Measurements from ENCODE around the gene HCST. TPM values are rescaled to one million over a fixed set of nuclear protein-coding genes. Genes with fewer than 3 reads are reported as not detected.
A peak's percentile ranks its signal among the peaks of the same experiment; 100 is the strongest.

Gene HCST
- total and polyA plus RNA-seq, 2 of the 13 experiments (the other 11 are each of a cell fraction or from before 2014, with no cell fraction given): 0.24 to 1.2 TPM

DNA sequence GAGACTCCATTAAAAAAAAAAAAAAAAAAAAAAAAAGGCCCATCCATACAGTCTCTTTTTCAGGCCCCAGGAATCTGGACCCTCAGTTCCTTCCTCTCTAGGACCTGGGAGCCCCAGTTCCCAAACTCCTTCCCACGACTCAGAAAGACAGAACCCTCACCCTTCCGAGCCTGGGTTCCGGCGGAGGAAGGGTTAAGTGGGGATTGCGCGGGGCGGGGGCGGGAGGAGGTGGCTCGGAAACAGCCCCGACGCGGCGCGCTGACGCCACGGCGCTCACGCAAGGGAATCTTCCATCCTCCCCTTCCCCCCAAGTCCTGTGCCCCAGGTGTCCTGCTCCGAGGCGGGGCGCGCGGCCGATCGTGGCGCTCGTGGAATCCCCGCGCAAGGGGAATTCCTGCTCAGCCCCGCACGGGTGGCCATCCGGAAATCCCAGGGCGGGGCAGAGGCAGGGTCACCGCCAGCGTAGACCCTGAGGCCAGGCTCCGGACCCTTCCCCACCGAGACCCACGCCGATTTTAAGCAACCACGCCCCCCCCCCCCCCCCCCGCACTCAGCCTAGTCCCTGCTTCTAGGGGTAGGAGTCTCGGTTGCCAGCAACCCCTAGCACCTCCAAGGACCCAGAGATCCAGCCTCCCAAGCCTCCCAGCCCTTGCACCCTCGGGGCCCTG is 2.6 kb upstream of the HCST start (continued):
- TF ChIP-seq PBX3 (CRISPR knock-in tag; IDR thresholded peaks at IDR 0.05; ENCODE audit: borderline replicate concordance) (no peak), ZNF737 (CRISPR knock-in tag; IDR thresholded peaks at IDR 0.05; ENCODE audit: borderline replicate concordance) (no peak), HNRNPLL (IDR thresholded peaks at IDR 0.05; ENCODE audit: low read depth, low read length, poor library complexity, severe bottlenecking) (peak; percentile 39), RXRA (CRISPR knock-in tag; IDR thresholded peaks at IDR 0.05) (peak; percentile 14; the same call in 1 of the 2 replicates), ZBTB43 (CRISPR knock-in tag; conservative IDR thresholded peaks at IDR 0.05) (no peak), PHF8 (CRISPR knock-in tag; IDR thresholded peaks at IDR 0.05) (peak; percentile 70), EP300 (IDR thresholded peaks at IDR 0.05; ENCODE audit: low read depth in 2 of 2, low read length in 2 of 2) (peak in 1 of 2 experiments; percentile 25; a peak in 1 of 4 replicates), EP300 (CRISPR knock-in tag; IDR thresholded peaks at IDR 0.05; ENCODE audit: borderline replicate concordance) (no peak), HNRNPUL1 (IDR thresholded peaks at IDR 0.05; ENCODE audit: low read depth, low read length) (no peak), GATA4 (IDR thresholded peaks at IDR 0.05; ENCODE audit: borderline replicate concordance, low read depth) (0 out of 2 replicates have a peak, but pooled peaks have one; percentile 18), PCBP1 (IDR thresholded peaks at IDR 0.05; ENCODE audit: borderline replicate concordance, low read depth, low read length) (peak; percentile 82; the same call in 1 of the 2 replicates), MTA1 (CRISPR knock-in tag; IDR thresholded peaks at IDR 0.05; ENCODE audit: borderline replicate concordance) (0 out of 2 replicates have a peak, but pooled peaks have one; percentile 22), ZNF468 (CRISPR knock-in tag; IDR thresholded peaks at IDR 0.05) (no peak), RAD21 (CRISPR knock-in tag; IDR thresholded peaks at IDR 0.05) (no peak), ZFP91 (CRISPR knock-in tag; IDR thresholded peaks at IDR 0.05; ENCODE audit: borderline replicate concordance) (peak; percentile 12; the same call in 1 of the 2 replicates), SP140L (CRISPR knock-in tag; IDR thresholded peaks at IDR 0.05; ENCODE audit: borderline replicate concordance) (no peak), SALL1 (CRISPR knock-in tag; IDR thresholded peaks at IDR 0.05) (peak; percentile 54; the same call in 1 of the 2 replicates), RNF2 (conservative IDR thresholded peaks at IDR 0.05; ENCODE audit: low read depth) (no peak), SAP130 (CRISPR knock-in tag; IDR thresholded peaks at IDR 0.05; ENCODE audit: low read depth) (peak; percentile 72; the same call in 1 of the 2 replicates)
- TF ChIP-seq, protein P1, sequence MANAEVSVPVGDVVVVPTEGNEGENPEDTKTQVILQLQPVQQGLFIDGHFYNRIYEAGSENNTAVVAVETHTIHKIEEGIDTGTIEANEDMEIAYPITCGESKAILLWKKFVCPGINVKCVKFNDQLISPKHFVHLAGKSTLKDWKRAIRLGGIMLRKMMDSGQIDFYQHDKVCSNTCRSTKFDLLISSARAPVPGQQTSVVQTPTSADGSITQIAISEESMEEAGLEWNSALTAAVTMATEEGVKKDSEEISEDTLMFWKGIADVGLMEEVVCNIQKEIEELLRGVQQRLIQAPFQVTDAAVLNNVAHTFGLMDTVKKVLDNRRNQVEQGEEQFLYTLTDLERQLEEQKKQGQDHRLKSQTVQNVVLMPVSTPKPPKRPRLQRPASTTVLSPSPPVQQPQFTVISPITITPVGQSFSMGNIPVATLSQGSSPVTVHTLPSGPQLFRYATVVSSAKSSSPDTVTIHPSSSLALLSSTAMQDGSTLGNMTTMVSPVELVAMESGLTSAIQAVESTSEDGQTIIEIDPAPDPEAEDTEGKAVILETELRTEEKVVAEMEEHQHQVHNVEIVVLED (CRISPR knock-in tag; IDR thresholded peaks at IDR 0.05; ENCODE audit: borderline replicate concordance): peak; percentile 93
- TF ChIP-seq, protein P2, sequence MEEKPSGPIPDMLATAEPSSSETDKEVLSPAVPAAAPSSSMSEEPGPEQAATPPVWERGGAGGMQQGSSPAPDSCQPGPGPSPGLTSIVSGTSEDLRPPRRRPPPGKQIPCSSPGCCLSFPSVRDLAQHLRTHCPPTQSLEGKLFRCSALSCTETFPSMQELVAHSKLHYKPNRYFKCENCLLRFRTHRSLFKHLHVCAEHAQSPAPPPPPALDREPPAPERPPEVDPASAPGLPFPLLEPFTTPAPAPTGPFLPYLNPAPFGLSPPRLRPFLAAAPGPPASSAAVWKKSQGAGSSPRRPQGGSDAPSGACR (CRISPR knock-in tag; IDR thresholded peaks at IDR 0.05): peak; percentile 51; the same call in 1 of the 2 replicates
